HL-60 (cell line): ENCODE measurements around the gene ZBTB8A.

ENCODE experiments used
- CTCF ChIP-seq: IDR thresholded peaks from one replicate; pipeline ENCODE4 v1.5.1; 2011; ENCODE audit warnings: low read length, control low read depth, inconsistent platforms; ENCODE audit not compliant: insufficient read depth
- GABPA ChIP-seq: IDR thresholded peaks from 2 replicates; pipeline ENCODE4 v1.6.1; 2012; ENCODE audit warnings: low read depth
- POLR2AphosphoS5 ChIP-seq: IDR thresholded peaks from 2 replicates; pipeline ENCODE4 v1.6.1; 2012; ENCODE audit warnings: low read depth
- REST ChIP-seq: IDR thresholded peaks from 2 replicates; pipeline ENCODE4 v1.6.1; 2012; ENCODE audit warnings: low read depth; ENCODE audit not compliant: insufficient replicate concordance

GRCh38 chr1:32533792-32534327, 5.4 kb upstream of the ZBTB8A start:
- TF ChIP-seq CTCF, result no peak
- TF ChIP-seq GABPA, result no peak
- TF ChIP-seq POLR2AphosphoS5, result no peak
- no peak for TF ChIP-seq REST
